ENCODE measurements around the gene NEAT1.

NEAT1 gene

GRCh38 chr11:65435411-65435931 is 12.9 kb downstream of the NEAT1 start:
- no peak overlapping the region for H3K4me3 ChIP-seq (ENCODE audit: low read length)
- no peak for TF ChIP-seq ZNF274 (IDR thresholded peaks at IDR 0.05; ENCODE audit: low read depth, low read length)

GRCh38 chr11:65435981-65436411 is 13.4 kb downstream of the NEAT1 start:
- no peak overlapping the region for H3K4me3 ChIP-seq (ENCODE audit: low read length)
- TF ChIP-seq ZNF274 (IDR thresholded peaks at IDR 0.05; ENCODE audit: low read depth, low read length): no peak

- no peak overlapping the region for H3K4me3 ChIP-seq (ENCODE audit: low read length)
Measured at GRCh38 chr11:65436412-65437032, 13.9 kb downstream of the NEAT1 start.

GRCh38 chr11:65437436-65438227 is 15.0 kb downstream of the NEAT1 start:
- no peak overlapping the region for H3K4me3 ChIP-seq (ENCODE audit: low read length)
- no peak for TF ChIP-seq ZNF274 (IDR thresholded peaks at IDR 0.05; ENCODE audit: low read depth, low read length)

More at GRCh38 chr11:65436412-65437032, 13.9 kb downstream of the NEAT1 start:
- TF ChIP-seq ZNF274 (IDR thresholded peaks at IDR 0.05; ENCODE audit: low read depth, low read length): no peak

- no peak overlapping the region for H3K4me3 ChIP-seq (ENCODE audit: low read length)
- TF ChIP-seq ZNF274 (IDR thresholded peaks at IDR 0.05; ENCODE audit: low read depth, low read length): no peak
Measured at GRCh38 chr11:65438257-65439151, 15.9 kb downstream of the NEAT1 start.

GRCh38 chr11:65439331-65440181 is 17.0 kb downstream of the NEAT1 start:
- H3K4me3 ChIP-seq (ENCODE audit: low read length): no peak overlapping the region; the same call in 1 of the 2 replicates

GRCh38 chr11:65440831-65441499 is 18.4 kb downstream of the NEAT1 start:
- H3K4me3 ChIP-seq (ENCODE audit: low read length): peak overlapping the region; percentile 42; the same call in 1 of the 2 replicates
- no peak for TF ChIP-seq ZNF274 (IDR thresholded peaks at IDR 0.05; ENCODE audit: low read depth, low read length)

More at GRCh38 chr11:65439331-65440181, 17.0 kb downstream of the NEAT1 start:
- no peak for TF ChIP-seq ZNF274 (IDR thresholded peaks at IDR 0.05; ENCODE audit: low read depth, low read length)

GRCh38 chr11:65442842-65443331 is 20.3 kb downstream of the NEAT1 start:
- no peak for TF ChIP-seq ZNF274 (IDR thresholded peaks at IDR 0.05; ENCODE audit: low read depth, low read length)
- H3K4me3 ChIP-seq (ENCODE audit: low read length): no peak overlapping the region

- no peak overlapping the region for H3K4me3 ChIP-seq (ENCODE audit: low read length)
- no peak for TF ChIP-seq ZNF274 (IDR thresholded peaks at IDR 0.05; ENCODE audit: low read depth, low read length)
Measured at GRCh38 chr11:65444314-65445051, 21.9 kb downstream of the NEAT1 start.

GRCh38 chr11:65445101-65445603 is 22.6 kb downstream of the NEAT1 start:
- no peak overlapping the region for H3K4me3 ChIP-seq (ENCODE audit: low read length)
- no peak for TF ChIP-seq ZNF274 (IDR thresholded peaks at IDR 0.05; ENCODE audit: low read depth, low read length)

GRCh38 chr11:65445604-65446445 is 23.2 kb downstream of the NEAT1 start:
- no peak for TF ChIP-seq ZNF274 (IDR thresholded peaks at IDR 0.05; ENCODE audit: low read depth, low read length)

More at GRCh38 chr11:65445604-65446445, 23.2 kb downstream of the NEAT1 start:
- no peak overlapping the region for H3K4me3 ChIP-seq (ENCODE audit: low read length)
